Muscle of back (tissue), 10 donors: Measurements from ENCODE around the gene MAGEA10. TPM values are rescaled to one million over a fixed set of nuclear protein-coding genes. Genes with fewer than 3 reads are reported as not detected.

Experiments
- polyA plus RNA-seq, 10 donors: library from polyadenylated mRNA; unstranded; fragments of 120-200 nt; gene quantifications; one replicate each; pipeline ENCODE4 v1.2.1, GENCODE V29; 2013; ENCODE audit not compliant: insufficient read length in 10 of 10

The MAGEA10 gene
- polyA plus RNA-seq, 10 donors: not detected

Other genes with a start within 250 kb of the MAGEA10 start
- gene MAGEA4, start 225.7 kb downstream of the MAGEA10 start, polyA plus RNA-seq: not detected
- 10 to 100 TPM; 18.2 to 83.3 (median 35.6) TPM for gene GABRE, start 163.9 kb downstream of the MAGEA10 start, polyA plus RNA-seq